GM19467 (cell line): ENCODE measurements around the gene IGFBP6.

ENCODE experiments used
- ATAC-seq: cut with Tn5 transposase; IDR thresholded peaks from one replicate; pipeline ENCODE4 v1.9.1; 2021; ENCODE audit warnings: mild to moderate bottlenecking, moderate library complexity; ENCODE audit not compliant: unreplicated experiment

The IGFBP6 gene

GRCh38 chr12:53097564-53098353 is at the start of gene IGFBP6:
Gene IGFBP6 (plus strand): TSS chr12:53097667. CDS start chr12:53097718, 51 bp downstream.
- ATAC-seq = no peak

- no peak for ATAC-seq
Observed at GRCh38 chr12:53048033-53048779, 49.3 kb upstream of the IGFBP6 start.

DNA sequence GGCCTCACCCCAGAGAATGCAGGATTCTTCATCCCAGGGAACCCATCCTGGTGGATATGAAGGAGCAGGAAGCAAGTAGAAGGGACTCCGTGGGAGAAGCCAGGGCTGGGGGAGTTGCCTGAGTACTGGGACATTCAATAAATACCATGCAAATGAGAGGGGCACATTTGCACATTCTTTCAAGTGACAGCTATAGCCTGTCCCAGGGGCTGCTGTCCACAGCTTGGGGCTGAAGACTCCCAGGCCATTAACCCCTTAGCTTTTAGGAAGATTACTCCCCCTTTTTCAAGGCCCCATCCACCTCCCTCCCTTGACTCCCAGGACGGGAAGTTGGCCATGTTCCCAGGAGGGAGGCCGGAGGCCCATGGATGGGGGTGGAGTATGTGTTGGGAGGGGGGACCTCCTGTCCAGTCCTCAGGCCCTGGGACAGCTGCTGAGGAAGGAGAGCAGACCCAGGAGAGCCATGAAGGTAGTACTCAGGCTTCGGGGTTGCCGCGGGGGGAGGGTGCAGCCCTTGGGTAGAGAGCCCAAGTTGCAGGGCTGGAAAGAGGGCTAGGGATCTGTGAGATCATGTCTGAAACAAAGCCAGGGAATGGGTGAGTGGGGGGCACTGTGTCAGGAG is 48.6 kb upstream of the IGFBP6 start:
- ATAC-seq = no peak

DNA sequence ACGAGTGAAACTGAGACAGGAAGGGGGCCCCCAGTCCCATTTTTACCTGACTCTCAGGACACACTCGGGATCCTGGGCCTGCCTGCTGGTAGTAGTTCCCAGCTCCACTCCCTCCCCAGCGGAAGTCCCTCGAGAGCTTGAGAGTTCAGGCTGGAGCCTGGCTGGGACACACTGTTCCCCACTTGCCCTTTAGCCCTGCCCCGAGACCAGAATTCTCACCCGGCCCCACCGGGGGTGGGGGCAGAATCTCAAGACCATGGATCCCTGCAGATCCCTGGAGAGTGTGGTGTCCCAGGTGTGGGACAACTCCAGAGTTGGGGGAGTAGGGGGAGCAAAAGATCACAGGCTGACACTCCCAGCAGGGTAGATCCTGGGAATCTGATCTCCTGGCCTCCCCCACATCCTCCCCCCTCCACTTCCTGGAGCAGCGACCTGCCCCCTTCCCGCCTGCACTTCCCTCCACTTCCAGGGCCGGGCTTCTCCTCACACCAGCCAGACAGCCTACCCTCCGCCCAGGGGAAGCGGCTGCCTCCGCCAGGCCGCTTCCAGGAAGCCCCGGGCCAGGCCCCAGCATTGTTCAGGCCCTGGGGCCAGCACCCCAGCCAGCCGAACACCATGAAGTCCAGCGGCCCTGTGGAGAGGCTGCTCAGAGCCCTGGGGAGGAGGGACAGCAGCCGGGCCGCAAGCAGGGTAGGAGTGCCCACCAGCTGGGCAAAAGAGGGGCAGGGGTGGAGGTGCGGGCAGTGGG is 47.7 kb upstream of the IGFBP6 start, which contains the start of gene TNS2:
TSS of gene TNS2 (plus strand) at position 495 of the 748 bp plus-strand sequence. CDS start at position 616, 121 bp downstream.
- no peak for ATAC-seq

DNA sequence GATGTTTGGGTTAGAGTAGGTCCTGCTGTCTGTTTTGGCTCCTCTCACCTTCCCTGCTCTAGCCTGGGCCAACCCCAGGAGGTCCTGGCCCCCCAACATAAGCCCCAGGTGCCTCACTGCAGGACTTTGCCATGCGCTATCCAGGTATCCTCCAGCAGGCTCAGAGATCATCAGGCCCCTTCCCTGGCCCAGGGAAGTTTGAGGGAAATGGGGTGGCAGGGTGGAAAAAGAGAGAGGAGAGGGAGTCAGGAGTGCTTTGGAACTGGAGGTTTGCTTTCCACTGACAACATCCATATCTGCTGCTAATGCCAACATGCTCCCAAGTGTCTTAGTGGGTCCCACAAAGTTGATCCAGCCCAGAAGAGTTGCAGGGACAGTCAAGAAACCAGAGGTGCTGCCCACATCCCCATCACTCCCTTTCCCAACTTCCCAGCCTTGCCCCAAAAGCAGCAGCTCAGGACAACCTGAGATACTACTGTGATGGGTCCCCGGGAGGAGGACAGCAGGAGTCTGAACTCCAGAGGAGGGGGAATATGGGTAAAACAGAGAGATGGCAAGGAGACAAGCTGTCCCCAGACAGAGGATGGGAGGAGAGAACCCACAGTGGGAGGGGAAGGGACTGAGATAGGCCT is 46.9 kb upstream of the IGFBP6 start:
- no peak for ATAC-seq

GRCh38 chr12:53051058-53051880 is 46.2 kb upstream of the IGFBP6 start:
- ATAC-seq = no peak

DNA sequence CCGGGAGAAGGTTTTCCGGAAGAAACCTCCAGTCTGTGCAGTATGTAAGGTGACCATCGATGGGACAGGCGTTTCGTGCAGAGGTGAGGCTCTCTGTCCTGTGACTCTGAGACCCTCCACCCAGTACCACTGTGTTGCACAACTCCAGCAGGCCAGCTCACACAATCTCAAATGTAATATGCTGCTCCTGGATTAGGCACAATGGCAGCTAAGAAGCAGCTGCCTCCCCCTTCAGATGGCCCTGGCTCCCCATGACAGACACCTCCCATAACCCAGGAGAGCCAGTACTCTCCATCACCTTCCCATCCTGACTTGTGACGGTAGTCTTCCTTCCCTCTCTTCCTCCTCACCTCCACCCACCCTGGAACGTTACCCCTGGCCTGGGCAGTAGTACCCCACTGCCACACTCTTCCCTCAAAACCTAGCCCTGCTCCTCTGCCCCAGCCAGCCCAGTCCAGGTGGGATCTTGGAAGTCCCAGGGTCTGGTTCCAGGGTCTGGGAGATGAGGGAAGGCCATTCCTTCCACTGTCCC is 45.5 kb upstream of the IGFBP6 start:
- ATAC-seq = no peak

- ATAC-seq = no peak
Observed at GRCh38 chr12:53052419-53053217, 44.8 kb upstream of the IGFBP6 start.

GRCh38 chr12:53053218-53054111 is 44.0 kb upstream of the IGFBP6 start:
- no peak for ATAC-seq

GRCh38 chr12:53054112-53054878 is 43.2 kb upstream of the IGFBP6 start:
- peak; percentile 88 for ATAC-seq

DNA sequence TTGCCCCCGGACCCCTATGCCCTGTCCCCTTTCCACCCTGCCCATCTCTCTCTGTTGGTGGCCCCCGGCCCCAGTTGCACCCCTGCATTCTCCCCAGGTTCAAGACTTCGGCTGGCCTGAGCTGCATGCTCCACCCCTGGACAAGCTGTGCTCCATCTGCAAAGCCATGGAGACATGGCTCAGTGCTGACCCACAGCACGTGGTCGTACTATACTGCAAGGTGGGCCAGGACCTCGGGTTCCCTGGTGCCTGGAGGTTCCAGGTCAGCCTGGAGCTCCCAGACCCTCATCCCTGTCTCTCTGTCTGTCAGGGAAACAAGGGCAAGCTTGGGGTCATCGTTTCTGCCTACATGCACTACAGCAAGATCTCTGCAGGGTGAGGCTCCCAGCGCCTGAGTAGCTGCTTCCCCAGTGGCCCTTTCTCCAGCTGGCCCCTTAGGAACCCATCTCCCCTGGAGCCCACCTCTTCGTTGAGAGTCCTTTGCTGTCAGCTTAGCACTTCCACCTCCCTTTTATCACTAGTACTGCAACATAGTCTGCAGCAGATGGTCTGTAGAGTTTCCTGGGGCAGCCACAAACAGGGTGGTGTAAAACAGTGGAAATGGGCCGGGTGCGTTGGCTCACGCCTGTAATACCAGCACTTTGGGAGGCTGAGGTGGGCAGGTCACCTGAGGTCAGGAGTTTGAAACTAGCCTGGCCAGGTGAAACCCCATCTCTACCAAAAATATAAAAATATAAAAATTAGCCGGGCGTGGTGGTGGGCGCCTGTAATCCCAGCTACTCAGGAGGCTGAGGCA is 41.8 kb upstream of the IGFBP6 start:
- no peak for ATAC-seq

- ATAC-seq = no peak
Observed at GRCh38 chr12:53056296-53056695, 41.2 kb upstream of the IGFBP6 start.

GRCh38 chr12:53056901-53057300 is 40.6 kb upstream of the IGFBP6 start:
- ATAC-seq = no peak

- ATAC-seq = no peak
Observed at GRCh38 chr12:53057816-53058500, 39.5 kb upstream of the IGFBP6 start.

- no peak for ATAC-seq
Observed at GRCh38 chr12:53058674-53059433, 38.6 kb upstream of the IGFBP6 start.
